ENCODE data around the gene HES7. TPM values are rescaled to one million over a fixed set of nuclear protein-coding genes. Genes with fewer than 3 reads are reported as not detected.

HES7 gene
- polyA plus RNA-seq, 2 of the 4 experiments (the other 2 are of a cell fraction), result 0.56 to 0.72 TPM

DNA sequence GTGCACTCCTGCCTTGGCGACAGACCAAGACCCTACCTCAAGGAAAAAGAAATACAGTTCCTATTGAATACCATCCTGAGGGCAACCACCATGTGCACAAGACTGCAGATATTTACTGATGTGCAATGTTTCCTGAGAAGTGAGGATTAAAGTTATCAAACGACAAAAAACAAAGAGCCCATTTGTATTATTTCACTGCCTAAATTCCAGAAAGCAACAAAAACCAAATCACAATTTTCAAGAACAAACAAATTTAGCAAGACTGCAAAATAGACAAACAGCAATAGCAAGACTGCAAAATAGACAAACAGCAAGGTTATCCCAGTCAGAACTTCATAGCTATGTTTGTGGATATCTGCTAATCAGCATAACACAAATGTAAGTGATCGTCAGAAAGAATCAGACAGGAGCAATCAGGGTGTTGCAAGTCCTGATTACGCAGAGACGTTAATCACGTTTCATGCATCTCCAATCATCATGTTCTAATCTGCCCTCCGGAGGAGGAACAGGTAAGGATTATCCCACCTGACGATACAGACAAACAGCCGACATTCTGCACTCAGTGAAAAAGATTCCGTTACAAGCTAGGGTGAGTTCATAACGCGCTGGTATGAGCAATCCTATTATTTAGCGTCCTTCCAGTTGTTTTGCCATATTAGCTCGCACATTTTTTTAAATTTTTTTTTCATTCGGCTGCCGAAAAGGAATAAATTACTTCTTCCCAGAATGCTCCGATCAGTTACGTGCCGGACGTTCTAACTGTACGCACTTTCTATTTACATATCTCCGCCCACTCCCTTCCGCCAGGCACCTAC lies 49.4 kb upstream of the HES7 start (continued):
- TF ChIP-seq, protein P1, sequence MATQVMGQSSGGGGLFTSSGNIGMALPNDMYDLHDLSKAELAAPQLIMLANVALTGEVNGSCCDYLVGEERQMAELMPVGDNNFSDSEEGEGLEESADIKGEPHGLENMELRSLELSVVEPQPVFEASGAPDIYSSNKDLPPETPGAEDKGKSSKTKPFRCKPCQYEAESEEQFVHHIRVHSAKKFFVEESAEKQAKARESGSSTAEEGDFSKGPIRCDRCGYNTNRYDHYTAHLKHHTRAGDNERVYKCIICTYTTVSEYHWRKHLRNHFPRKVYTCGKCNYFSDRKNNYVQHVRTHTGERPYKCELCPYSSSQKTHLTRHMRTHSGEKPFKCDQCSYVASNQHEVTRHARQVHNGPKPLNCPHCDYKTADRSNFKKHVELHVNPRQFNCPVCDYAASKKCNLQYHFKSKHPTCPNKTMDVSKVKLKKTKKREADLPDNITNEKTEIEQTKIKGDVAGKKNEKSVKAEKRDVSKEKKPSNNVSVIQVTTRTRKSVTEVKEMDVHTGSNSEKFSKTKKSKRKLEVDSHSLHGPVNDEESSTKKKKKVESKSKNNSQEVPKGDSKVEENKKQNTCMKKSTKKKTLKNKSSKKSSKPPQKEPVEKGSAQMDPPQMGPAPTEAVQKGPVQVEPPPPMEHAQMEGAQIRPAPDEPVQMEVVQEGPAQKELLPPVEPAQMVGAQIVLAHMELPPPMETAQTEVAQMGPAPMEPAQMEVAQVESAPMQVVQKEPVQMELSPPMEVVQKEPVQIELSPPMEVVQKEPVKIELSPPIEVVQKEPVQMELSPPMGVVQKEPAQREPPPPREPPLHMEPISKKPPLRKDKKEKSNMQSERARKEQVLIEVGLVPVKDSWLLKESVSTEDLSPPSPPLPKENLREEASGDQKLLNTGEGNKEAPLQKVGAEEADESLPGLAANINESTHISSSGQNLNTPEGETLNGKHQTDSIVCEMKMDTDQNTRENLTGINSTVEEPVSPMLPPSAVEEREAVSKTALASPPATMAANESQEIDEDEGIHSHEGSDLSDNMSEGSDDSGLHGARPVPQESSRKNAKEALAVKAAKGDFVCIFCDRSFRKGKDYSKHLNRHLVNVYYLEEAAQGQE (IDR thresholded peaks at IDR 0.05), result peak; percentile 91
- TF ChIP-seq JUNB (IDR thresholded peaks at IDR 0.05) (peak; percentile 54), ZSCAN20 (CRISPR knock-in tag; IDR thresholded peaks at IDR 0.05) (peak; percentile 74; the same call in 1 of the 2 replicates), RNF2 (IDR thresholded peaks at IDR 0.05; ENCODE audit: borderline replicate concordance, low read depth) (no peak), CBX2 (IDR thresholded peaks at IDR 0.05; ENCODE audit: borderline replicate concordance, low read depth) (no peak), KDM5A (IDR thresholded peaks at IDR 0.05) (no peak), HEYL (CRISPR knock-in tag; IDR thresholded peaks at IDR 0.05) (0 out of 2 replicates have a peak, but pooled peaks have one; percentile 13), NR3C1 (IDR thresholded peaks at IDR 0.05) (no peak), SMC3 (IDR thresholded peaks at IDR 0.05) (peak; percentile 32; the same call in 2 of the 3 replicates), HOXB13 (CRISPR knock-in tag; IDR thresholded peaks at IDR 0.05; ENCODE audit: low read depth) (no peak), MYC (IDR thresholded peaks at IDR 0.05; ENCODE audit: borderline replicate concordance, low read length) (no peak; the same call in 1 of the 2 replicates), ZFP36 (IDR thresholded peaks at IDR 0.05; ENCODE audit: borderline replicate concordance, partially characterized antibody) (peak; percentile 68), FOSB (CRISPR knock-in tag; IDR thresholded peaks at IDR 0.05) (peak; percentile 100), CEBPB (IDR thresholded peaks at IDR 0.05) (peak; percentile 81 to 97), TFCP2L1 (CRISPR knock-in tag; IDR thresholded peaks at IDR 0.05) (peak; percentile 100), BHLHE40 (IDR thresholded peaks at IDR 0.05; ENCODE audit: low read depth, low read length) (peak; percentile 91), KDM1A (IDR thresholded peaks at IDR 0.05; ENCODE audit: low read depth) (no peak), EHF (CRISPR knock-in tag; IDR thresholded peaks at IDR 0.05) (peak; percentile 98; the same call in 1 of the 2 replicates), CBX8 (IDR thresholded peaks at IDR 0.05) (no peak), RAD21 (conservative IDR thresholded peaks at IDR 0.05 in 1 of 2, IDR thresholded peaks at IDR 0.05 in 1 of 2) (peak in 1 of 2 experiments; percentile 23; a peak in 1 of 5 replicates), RARB (CRISPR knock-in tag; IDR thresholded peaks at IDR 0.05) (peak; percentile 100), MAZ (IDR thresholded peaks at IDR 0.05; ENCODE audit: borderline replicate concordance, low read depth, low read length) (peak; percentile 98), RCOR1 (IDR thresholded peaks at IDR 0.05; ENCODE audit: low read depth, low read length) (no peak)
- TF ChIP-seq, protein P2, sequence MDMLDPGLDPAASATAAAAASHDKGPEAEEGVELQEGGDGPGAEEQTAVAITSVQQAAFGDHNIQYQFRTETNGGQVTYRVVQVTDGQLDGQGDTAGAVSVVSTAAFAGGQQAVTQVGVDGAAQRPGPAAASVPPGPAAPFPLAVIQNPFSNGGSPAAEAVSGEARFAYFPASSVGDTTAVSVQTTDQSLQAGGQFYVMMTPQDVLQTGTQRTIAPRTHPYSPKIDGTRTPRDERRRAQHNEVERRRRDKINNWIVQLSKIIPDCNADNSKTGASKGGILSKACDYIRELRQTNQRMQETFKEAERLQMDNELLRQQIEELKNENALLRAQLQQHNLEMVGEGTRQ (IDR thresholded peaks at IDR 0.05), result no peak
- TF ChIP-seq, protein P3, sequence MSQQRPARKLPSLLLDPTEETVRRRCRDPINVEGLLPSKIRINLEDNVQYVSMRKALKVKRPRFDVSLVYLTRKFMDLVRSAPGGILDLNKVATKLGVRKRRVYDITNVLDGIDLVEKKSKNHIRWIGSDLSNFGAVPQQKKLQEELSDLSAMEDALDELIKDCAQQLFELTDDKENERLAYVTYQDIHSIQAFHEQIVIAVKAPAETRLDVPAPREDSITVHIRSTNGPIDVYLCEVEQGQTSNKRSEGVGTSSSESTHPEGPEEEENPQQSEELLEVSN (IDR thresholded peaks at IDR 0.05; ENCODE audit: borderline replicate concordance, low read depth), result peak; percentile 41; the same call in 1 of the 2 replicates
- TF ChIP-seq, protein P4, sequence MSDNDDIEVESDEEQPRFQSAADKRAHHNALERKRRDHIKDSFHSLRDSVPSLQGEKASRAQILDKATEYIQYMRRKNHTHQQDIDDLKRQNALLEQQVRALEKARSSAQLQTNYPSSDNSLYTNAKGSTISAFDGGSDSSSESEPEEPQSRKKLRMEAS (IDR thresholded peaks at IDR 0.05), result peak; percentile 88
- TF ChIP-seq, protein P5, sequence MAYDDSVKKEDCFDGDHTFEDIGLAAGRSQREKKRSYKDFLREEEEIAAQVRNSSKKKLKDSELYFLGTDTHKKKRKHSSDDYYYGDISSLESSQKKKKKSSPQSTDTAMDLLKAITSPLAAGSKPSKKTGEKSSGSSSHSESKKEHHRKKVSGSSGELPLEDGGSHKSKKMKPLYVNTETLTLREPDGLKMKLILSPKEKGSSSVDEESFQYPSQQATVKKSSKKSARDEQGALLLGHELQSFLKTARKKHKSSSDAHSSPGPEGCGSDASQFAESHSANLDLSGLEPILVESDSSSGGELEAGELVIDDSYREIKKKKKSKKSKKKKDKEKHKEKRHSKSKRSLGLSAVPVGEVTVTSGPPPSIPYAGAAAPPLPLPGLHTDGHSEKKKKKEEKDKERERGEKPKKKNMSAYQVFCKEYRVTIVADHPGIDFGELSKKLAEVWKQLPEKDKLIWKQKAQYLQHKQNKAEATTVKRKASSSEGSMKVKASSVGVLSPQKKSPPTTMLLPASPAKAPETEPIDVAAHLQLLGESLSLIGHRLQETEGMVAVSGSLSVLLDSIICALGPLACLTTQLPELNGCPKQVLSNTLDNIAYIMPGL (CRISPR knock-in tag; IDR thresholded peaks at IDR 0.05; ENCODE audit: borderline replicate concordance), result peak; percentile 99
- TF ChIP-seq, protein P6, sequence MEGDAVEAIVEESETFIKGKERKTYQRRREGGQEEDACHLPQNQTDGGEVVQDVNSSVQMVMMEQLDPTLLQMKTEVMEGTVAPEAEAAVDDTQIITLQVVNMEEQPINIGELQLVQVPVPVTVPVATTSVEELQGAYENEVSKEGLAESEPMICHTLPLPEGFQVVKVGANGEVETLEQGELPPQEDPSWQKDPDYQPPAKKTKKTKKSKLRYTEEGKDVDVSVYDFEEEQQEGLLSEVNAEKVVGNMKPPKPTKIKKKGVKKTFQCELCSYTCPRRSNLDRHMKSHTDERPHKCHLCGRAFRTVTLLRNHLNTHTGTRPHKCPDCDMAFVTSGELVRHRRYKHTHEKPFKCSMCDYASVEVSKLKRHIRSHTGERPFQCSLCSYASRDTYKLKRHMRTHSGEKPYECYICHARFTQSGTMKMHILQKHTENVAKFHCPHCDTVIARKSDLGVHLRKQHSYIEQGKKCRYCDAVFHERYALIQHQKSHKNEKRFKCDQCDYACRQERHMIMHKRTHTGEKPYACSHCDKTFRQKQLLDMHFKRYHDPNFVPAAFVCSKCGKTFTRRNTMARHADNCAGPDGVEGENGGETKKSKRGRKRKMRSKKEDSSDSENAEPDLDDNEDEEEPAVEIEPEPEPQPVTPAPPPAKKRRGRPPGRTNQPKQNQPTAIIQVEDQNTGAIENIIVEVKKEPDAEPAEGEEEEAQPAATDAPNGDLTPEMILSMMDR (IDR thresholded peaks at IDR 0.05), result 0 out of 3 replicates have a peak, but pooled peaks have one; percentile 9
- TF ChIP-seq, protein P7, sequence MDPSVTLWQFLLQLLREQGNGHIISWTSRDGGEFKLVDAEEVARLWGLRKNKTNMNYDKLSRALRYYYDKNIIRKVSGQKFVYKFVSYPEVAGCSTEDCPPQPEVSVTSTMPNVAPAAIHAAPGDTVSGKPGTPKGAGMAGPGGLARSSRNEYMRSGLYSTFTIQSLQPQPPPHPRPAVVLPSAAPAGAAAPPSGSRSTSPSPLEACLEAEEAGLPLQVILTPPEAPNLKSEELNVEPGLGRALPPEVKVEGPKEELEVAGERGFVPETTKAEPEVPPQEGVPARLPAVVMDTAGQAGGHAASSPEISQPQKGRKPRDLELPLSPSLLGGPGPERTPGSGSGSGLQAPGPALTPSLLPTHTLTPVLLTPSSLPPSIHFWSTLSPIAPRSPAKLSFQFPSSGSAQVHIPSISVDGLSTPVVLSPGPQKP (IDR thresholded peaks at IDR 0.05; ENCODE audit: low read depth, low read length), result no peak
- TF ChIP-seq, protein P8, sequence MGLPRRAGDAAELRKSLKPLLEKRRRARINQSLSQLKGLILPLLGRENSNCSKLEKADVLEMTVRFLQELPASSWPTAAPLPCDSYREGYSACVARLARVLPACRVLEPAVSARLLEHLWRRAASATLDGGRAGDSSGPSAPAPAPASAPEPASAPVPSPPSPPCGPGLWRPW (IDR thresholded peaks at IDR 0.05), result peak; percentile 66; the same call in 1 of the 2 replicates

Data from A549 (cell line).